ENCODE data around the gene SUSD6.

DNA sequence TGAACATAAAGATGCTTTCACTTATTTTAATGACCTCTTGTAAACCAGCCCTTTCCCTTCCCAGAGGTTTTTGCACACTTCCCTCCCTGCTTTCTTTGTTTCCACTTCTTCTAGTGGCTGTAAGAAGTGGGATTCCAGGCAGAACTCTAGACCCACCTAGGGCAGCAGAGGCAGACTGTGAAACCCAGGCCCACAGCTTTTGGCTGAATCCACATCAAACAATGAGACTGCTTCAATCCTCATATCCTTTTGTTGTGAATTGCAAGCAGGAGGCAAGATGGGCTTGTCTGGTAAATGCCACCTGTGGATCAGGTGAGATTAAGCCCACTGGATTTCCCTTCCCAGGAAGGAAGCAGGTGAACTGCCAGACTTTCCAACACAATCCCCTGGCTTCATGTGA lies 49.5 kb upstream of the SUSD6 start:
- TF ChIP-seq EZH2 (IDR thresholded peaks at IDR 0.05): no peak
- no peak for TF ChIP-seq POLR2AphosphoS5 (IDR thresholded peaks at IDR 0.05; ENCODE audit: borderline replicate concordance, low read depth, low read length)
- no peak for TF ChIP-seq FOXP2 (optimal IDR thresholded peaks at IDR 0.05; ENCODE audit: control extremely low read depth, extremely low read length, insufficient read depth)
